ENCODE data around the gene MREG.

The MREG gene

GRCh38 chr2:215907147-215907546, 106.2 kb downstream of the MREG start:
- TF ChIP-seq CREB1 (IDR thresholded peaks at IDR 0.05; ENCODE audit: low read depth): no peak
- no peak for TF ChIP-seq NFIC (IDR thresholded peaks at IDR 0.05)
- TF ChIP-seq, protein P1, sequence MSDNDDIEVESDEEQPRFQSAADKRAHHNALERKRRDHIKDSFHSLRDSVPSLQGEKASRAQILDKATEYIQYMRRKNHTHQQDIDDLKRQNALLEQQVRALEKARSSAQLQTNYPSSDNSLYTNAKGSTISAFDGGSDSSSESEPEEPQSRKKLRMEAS (IDR thresholded peaks at IDR 0.05): no peak
- no peak for TF ChIP-seq TCF12 (IDR thresholded peaks at IDR 0.05; ENCODE audit: low read depth)
- TF ChIP-seq EGR1 (IDR thresholded peaks at IDR 0.05): no peak
- no peak for TF ChIP-seq ZBTB7A (IDR thresholded peaks at IDR 0.05; ENCODE audit: low read depth)
- no peak for TF ChIP-seq YY1 (IDR thresholded peaks at IDR 0.05; ENCODE audit: low read depth)
- TF ChIP-seq FOXM1 (IDR thresholded peaks at IDR 0.05; ENCODE audit: borderline replicate concordance, low read depth): no peak
- TF ChIP-seq TEAD4 (IDR thresholded peaks at IDR 0.05): no peak
- no peak for TF ChIP-seq CEBPB (IDR thresholded peaks at IDR 0.05)
- TF ChIP-seq, protein P2, sequence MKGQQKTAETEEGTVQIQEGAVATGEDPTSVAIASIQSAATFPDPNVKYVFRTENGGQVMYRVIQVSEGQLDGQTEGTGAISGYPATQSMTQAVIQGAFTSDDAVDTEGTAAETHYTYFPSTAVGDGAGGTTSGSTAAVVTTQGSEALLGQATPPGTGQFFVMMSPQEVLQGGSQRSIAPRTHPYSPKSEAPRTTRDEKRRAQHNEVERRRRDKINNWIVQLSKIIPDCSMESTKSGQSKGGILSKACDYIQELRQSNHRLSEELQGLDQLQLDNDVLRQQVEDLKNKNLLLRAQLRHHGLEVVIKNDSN (IDR thresholded peaks at IDR 0.05): no peak
- TF ChIP-seq TAF1 (IDR thresholded peaks at IDR 0.05; ENCODE audit: low read depth): no peak
- no peak for TF ChIP-seq EP300 (IDR thresholded peaks at IDR 0.05; ENCODE audit: borderline replicate concordance)
- no peak for TF ChIP-seq RAD21 (IDR thresholded peaks at IDR 0.05; ENCODE audit: low read depth)
- TF ChIP-seq, protein P3, sequence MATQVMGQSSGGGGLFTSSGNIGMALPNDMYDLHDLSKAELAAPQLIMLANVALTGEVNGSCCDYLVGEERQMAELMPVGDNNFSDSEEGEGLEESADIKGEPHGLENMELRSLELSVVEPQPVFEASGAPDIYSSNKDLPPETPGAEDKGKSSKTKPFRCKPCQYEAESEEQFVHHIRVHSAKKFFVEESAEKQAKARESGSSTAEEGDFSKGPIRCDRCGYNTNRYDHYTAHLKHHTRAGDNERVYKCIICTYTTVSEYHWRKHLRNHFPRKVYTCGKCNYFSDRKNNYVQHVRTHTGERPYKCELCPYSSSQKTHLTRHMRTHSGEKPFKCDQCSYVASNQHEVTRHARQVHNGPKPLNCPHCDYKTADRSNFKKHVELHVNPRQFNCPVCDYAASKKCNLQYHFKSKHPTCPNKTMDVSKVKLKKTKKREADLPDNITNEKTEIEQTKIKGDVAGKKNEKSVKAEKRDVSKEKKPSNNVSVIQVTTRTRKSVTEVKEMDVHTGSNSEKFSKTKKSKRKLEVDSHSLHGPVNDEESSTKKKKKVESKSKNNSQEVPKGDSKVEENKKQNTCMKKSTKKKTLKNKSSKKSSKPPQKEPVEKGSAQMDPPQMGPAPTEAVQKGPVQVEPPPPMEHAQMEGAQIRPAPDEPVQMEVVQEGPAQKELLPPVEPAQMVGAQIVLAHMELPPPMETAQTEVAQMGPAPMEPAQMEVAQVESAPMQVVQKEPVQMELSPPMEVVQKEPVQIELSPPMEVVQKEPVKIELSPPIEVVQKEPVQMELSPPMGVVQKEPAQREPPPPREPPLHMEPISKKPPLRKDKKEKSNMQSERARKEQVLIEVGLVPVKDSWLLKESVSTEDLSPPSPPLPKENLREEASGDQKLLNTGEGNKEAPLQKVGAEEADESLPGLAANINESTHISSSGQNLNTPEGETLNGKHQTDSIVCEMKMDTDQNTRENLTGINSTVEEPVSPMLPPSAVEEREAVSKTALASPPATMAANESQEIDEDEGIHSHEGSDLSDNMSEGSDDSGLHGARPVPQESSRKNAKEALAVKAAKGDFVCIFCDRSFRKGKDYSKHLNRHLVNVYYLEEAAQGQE (IDR thresholded peaks at IDR 0.05; ENCODE audit: low read depth): no peak

GRCh38 chr2:215906458-215906857, 106.9 kb downstream of the MREG start:
- TF ChIP-seq, protein P3 (IDR thresholded peaks at IDR 0.05; ENCODE audit: low read depth): no peak
- no peak for TF ChIP-seq FOXM1 (IDR thresholded peaks at IDR 0.05; ENCODE audit: borderline replicate concordance, low read depth)
- no peak for TF ChIP-seq RAD21 (IDR thresholded peaks at IDR 0.05; ENCODE audit: low read depth)
- no peak for TF ChIP-seq ZBTB7A (IDR thresholded peaks at IDR 0.05; ENCODE audit: low read depth)
- no peak for TF ChIP-seq CREB1 (IDR thresholded peaks at IDR 0.05; ENCODE audit: low read depth)
- TF ChIP-seq, protein P2 (IDR thresholded peaks at IDR 0.05): no peak
- no peak for TF ChIP-seq TCF12 (IDR thresholded peaks at IDR 0.05; ENCODE audit: low read depth)
- no peak for TF ChIP-seq TAF1 (IDR thresholded peaks at IDR 0.05; ENCODE audit: low read depth)
- TF ChIP-seq CEBPB (IDR thresholded peaks at IDR 0.05): no peak
- TF ChIP-seq EP300 (IDR thresholded peaks at IDR 0.05; ENCODE audit: borderline replicate concordance): no peak

DNA sequence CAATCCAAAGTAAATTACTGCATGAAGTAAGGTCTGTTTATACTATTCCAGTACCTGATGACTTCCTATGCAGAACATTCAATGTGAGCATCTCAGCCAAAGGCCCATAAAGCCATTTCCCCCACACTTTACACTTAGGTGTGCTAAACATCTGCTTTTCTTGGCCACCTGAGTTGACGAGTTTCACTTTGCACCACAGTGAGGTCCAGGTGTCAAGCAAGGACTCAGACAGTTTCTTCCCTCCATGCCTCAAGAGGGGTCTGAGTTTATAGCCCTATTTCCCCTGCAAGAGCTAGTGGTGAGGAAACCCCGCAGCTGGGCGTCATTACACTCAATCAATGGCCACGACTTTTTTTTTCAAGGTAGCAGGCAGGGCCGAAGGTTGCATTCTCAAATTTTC, 107.7 kb downstream of the MREG start:
- TF ChIP-seq EGR1 (IDR thresholded peaks at IDR 0.05) (no peak), TEAD4 (IDR thresholded peaks at IDR 0.05) (no peak), FOXM1 (IDR thresholded peaks at IDR 0.05; ENCODE audit: borderline replicate concordance, low read depth) (no peak)

DNA sequence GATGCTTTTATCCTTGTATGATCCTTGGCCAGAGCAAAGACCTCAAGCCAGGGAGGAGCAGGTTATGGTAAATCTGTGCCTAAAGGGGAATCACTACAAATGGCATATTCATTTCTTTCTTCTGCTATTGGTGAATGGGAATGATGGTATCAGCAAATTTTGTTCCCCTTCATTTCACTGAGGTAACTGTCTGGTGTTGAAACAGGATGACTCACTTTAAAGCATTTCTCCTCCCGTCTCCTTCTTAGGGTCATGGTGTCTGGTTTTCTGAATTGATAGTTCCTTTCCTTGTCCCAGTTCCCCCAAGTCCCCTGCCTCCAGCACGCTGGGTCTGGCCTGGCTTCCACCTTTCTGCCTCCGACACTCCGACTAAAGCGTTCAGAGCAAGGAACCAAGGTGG, 109.2 kb downstream of the MREG start:
- TF ChIP-seq ZBTB7A (IDR thresholded peaks at IDR 0.05; ENCODE audit: low read depth) (no peak), TCF12 (IDR thresholded peaks at IDR 0.05; ENCODE audit: low read depth) (no peak), FOXM1 (IDR thresholded peaks at IDR 0.05; ENCODE audit: borderline replicate concordance, low read depth) (no peak), CREB1 (IDR thresholded peaks at IDR 0.05; ENCODE audit: low read depth) (no peak), YY1 (IDR thresholded peaks at IDR 0.05; ENCODE audit: low read depth) (no peak), TAF1 (IDR thresholded peaks at IDR 0.05; ENCODE audit: low read depth) (no peak), CEBPB (IDR thresholded peaks at IDR 0.05) (no peak), NFIC (IDR thresholded peaks at IDR 0.05) (no peak), EGR1 (IDR thresholded peaks at IDR 0.05) (no peak)
- TF ChIP-seq, protein P1 (IDR thresholded peaks at IDR 0.05): no peak
- TF ChIP-seq, protein P2 (IDR thresholded peaks at IDR 0.05): no peak
- TF ChIP-seq, protein P3 (IDR thresholded peaks at IDR 0.05; ENCODE audit: low read depth): no peak
